Adrenal gland (tissue), 12 donors: ENCODE data around the gene MICA. TPM values are rescaled to one million over a fixed set of nuclear protein-coding genes. Genes with fewer than 3 reads are reported as not detected.

Experiments
- DNase-seq, 7 donors: peaks; one replicate each; pipeline ENCODE4 v3.0.0-alpha.2; 2019 to 2020
- H3K27ac ChIP-seq, 5 donors: fragments of 200-600 bp; sonication (generic) in 4 of 5; 1 replicate in 3 of 5; 2 replicates in 2 of 5; pipeline versions ENCODE4 v1.5.1 to v1.8.0; 2016 to 2020; ENCODE audit warnings: mild to moderate bottlenecking in 1 of 5
- H3K27me3 ChIP-seq: fragments of 200-600 bp; 2 replicates; pipeline ENCODE4 v1.8.0; 2021
- H3K36me3 ChIP-seq, 2 donors: fragments of 200-600 bp; replicated peaks in 1 of 2; 1 replicate in 1 of 2; 2 replicates in 1 of 2; pipeline versions ENCODE4 v1.5.1 to v1.8.0; 2018 to 2022
- H3K4me1 ChIP-seq, 2 donors: fragments of 200-600 bp; replicated peaks in 1 of 2; 1 replicate in 1 of 2; 2 replicates in 1 of 2; pipeline versions ENCODE4 v1.5.1 to v1.8.0; 2018 to 2021
- H3K4me3 ChIP-seq, 4 donors: fragments of 200-600 bp; sonication (generic) in 3 of 4; one replicate each; pipeline ENCODE4 v1.5.1; 2016 to 2018
- H3K9me3 ChIP-seq, 3 donors: fragments of 200-600 bp; sonication (generic) in 1 of 3; replicated peaks in 1 of 3; 1 replicate in 2 of 3; 2 replicates in 1 of 3; pipeline versions ENCODE4 v1.5.1 to v1.8.0; 2016 to 2021
- CTCF ChIP-seq, 6 experiments: fragments of 450-650 bp in 4 of 6; fragments of 200-600 bp in 2 of 6; sonication (generic) in 1 of 6; IDR thresholded peaks; 1 replicate in 5 of 6; 2 replicates in 1 of 6; pipeline versions ENCODE4 v1.5.1 to v1.8.0; 2016 to 2021; ENCODE audit warnings: antibody characterized with exemption in 6 of 6, mild to moderate bottlenecking in 2 of 6, moderate library complexity in 1 of 6
- POLR2A ChIP-seq, 2 donors: fragments of 450-650 bp; IDR thresholded peaks; one replicate each; pipeline ENCODE4 v1.6.1; 2017; ENCODE audit warnings: antibody characterized with exemption in 2 of 2, mild to moderate bottlenecking in 2 of 2, moderate library complexity in 1 of 2
- WGBS, 4 donors: extraction: QIAGEN DNeasy Blood & Tissue Kit in 2 of 4; methylation state at CpG; one replicate each; pipeline versions ENCODE4 v1.1.5 to v1.1.7; 2013 to 2017; 5-methylcytosine and 5-hydroxymethylcytosine counted together
- intact Hi-C, 2 donors: fragments of 100-400 bp; cut with DNase I; formaldehyde crosslinking; loops; one replicate each; pipeline versions ENCODE4 v1.14.1 to v1.15.0; 2022 to 2023
- polyA plus RNA-seq, 3 donors: library from polyadenylated mRNA; stranded (reverse); fragments of 200-250 nt in 2 of 3; fragments of 350-450 nt in 1 of 3; fragmentation: Illumina TruSeq in 1 of 3; extraction: RNeasy Lipid Tissue Mini Kit (QIAGEN cat#74804) in 1 of 3; gene quantifications; one replicate each; pipeline ENCODE4 v1.2.3, GENCODE V29; 2013 to 2014
- total RNA-seq, 9 donors: library from RNA; depleted of rRNA in 4 of 9; stranded (reverse); fragments of >200 nt in 4 of 9; fragments of 120-200 nt in 1 of 9; fragmentation: NEBNext Ultra II Directional in 1 of 9; extraction: Animal tissue kit (Norgen Biotek cat#: 25700) in 1 of 9; gene quantifications; one replicate each; pipeline versions ENCODE4 v1.1.0 to v1.2.4, GENCODE V29; 2013 to 2023
- donor health status: healthy with polysubstance abuse.
- donor health status: Bipolar disorder and iron deficiency.
- donor health status: DM: yes; HTN: yes; CAD: no.
- donor health status: DM: no; HTN: no; CAD: no.
- donor health status: DM: no; HTN: no; CAD: no.
- donor health status: DM: yes; HTN: yes; CAD: no.

The MICA gene
- total and polyA plus RNA-seq, 12 donors: 12.2 to 66.0 (median 36.1) TPM

DNA sequence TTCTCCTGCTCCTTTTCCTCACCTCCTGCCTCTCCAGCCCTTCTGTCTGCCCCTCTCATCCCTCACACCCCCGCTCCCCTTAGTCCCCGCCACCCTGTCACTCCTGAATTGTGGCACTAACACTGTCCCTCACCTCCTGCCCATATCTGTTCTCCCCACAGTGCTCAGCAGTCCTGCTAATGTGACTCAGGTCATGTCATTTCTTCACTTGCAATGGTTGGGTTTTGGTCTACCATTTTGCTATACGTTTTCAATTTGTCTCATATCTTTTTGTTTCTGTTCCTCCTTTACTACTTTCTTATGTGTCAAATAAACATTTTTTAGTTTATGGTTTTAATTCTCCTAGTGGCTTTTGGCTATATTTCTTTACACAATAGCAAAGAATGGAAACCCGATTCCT is 45.1 kb upstream of the MICA start:
- DNase-seq: no peak
- TF ChIP-seq POLR2A (IDR thresholded peaks at IDR 0.05): no peak
- no peak for TF ChIP-seq CTCF (IDR thresholded peaks at IDR 0.05)
- 39 to 56% (median 44%) methylated on average over 4 of the region's 4 CpGs for WGBS, 4 donors
- H3K36me3 ChIP-seq: peaks cover 0 to 19% of the 10 kb centered on the region in 2 donors
- peaks cover 3% of the 10 kb centered on the region for H3K27me3 ChIP-seq
- no peaks in the 10 kb centered on the region for H3K9me3 ChIP-seq
- H3K4me3 ChIP-seq: peak overlapping the region in 1 of 4 donors; percentile 52
- no peak overlapping the region for H3K27ac ChIP-seq
- intact Hi-C loops: no loop called here
- peaks cover 0 to 5% of the 10 kb centered on the region in 2 donors for H3K4me1 ChIP-seq

DNA sequence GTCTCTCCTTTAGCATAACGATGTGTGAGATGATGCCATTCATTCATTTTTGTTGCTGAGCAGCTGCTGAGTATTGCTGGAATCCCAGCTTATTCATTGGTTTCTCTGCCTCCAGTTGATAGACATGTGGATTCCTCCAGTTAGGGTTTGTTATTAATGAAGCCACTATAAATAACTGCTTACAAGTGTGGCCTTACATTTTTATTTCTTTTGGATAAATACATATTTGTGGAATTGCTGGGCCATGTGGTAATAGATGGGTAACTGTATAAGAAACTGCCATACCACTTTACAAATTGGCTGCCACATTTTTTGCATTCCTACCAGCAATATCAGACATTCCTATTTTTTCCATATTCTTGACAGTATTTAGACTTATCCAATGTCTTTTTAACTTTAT is 43.8 kb upstream of the MICA start:
- 55 to 96% (median 80%) methylated on average over 1 of the region's 1 CpG for WGBS, 4 donors
- no peak overlapping the region for H3K27ac ChIP-seq
- peaks cover 0 to 5% of the 10 kb centered on the region in 2 donors for H3K4me1 ChIP-seq
- no peak for DNase-seq
- H3K9me3 ChIP-seq: no peaks in the 10 kb centered on the region
- H3K36me3 ChIP-seq: peaks cover 0 to 6% of the 10 kb centered on the region in 2 donors
- TF ChIP-seq CTCF (IDR thresholded peaks at IDR 0.05): no peak
- no peak for TF ChIP-seq POLR2A (IDR thresholded peaks at IDR 0.05)
- intact Hi-C loops: no loop called here
- peaks cover 3% of the 10 kb centered on the region for H3K27me3 ChIP-seq
- H3K4me3 ChIP-seq: no peak overlapping the region

GRCh38 chr6:31362751-31363150 is 40.6 kb upstream of the MICA start:
- Histone ChIP-seq H3K4me1 (no peaks in the 10 kb centered on the region), H3K27me3 (peaks cover 3% of the 10 kb centered on the region), H3K9me3 (no peaks in the 10 kb centered on the region), H3K27ac (no peak overlapping the region), H3K4me3 (no peak overlapping the region), H3K36me3 (no peaks in the 10 kb centered on the region)
- intact Hi-C loops: no loop called here
- no peak for TF ChIP-seq CTCF (IDR thresholded peaks at IDR 0.05)
- TF ChIP-seq POLR2A (IDR thresholded peaks at IDR 0.05): no peak
- 31 to 60% (median 55%) methylated on average over 5 of the region's 5 CpGs for WGBS, 4 donors
- DNase-seq: no peak

- peaks cover 3% of the 10 kb centered on the region for H3K27me3 ChIP-seq
- H3K4me3 ChIP-seq: no peak overlapping the region
- no peaks in the 10 kb centered on the region for H3K4me1 ChIP-seq
- DNase-seq: no peak
- intact Hi-C loops: no loop called here
- H3K27ac ChIP-seq: no peak overlapping the region
- no peaks in the 10 kb centered on the region for H3K36me3 ChIP-seq
- TF ChIP-seq POLR2A (IDR thresholded peaks at IDR 0.05): no peak
- no peak for TF ChIP-seq CTCF (IDR thresholded peaks at IDR 0.05)
- no peaks in the 10 kb centered on the region for H3K9me3 ChIP-seq
Observed at GRCh38 chr6:31363811-31364210, 39.6 kb upstream of the MICA start.
